Raji (cell line): ENCODE results near the gene FAM170B.

Experiments used
- POLR2A ChIP-seq: IDR thresholded peaks from 2 replicates; pipeline ENCODE4 v1.6.1; 2011; ENCODE audit warnings: low read depth, low read length, control low read depth; ENCODE audit not compliant: insufficient read depth

FAM170B gene

GRCh38 chr10:49111320-49111698, 22.5 kb downstream of the FAM170B start:
- TF ChIP-seq POLR2A = no peak

- TF ChIP-seq POLR2A = no peak
These were observed 23.0 kb downstream of the FAM170B start for GRCh38 chr10:49110684-49111319.

- no peak for TF ChIP-seq POLR2A
These were observed 24.0 kb downstream of the FAM170B start for GRCh38 chr10:49109669-49110340.

- no peak for TF ChIP-seq POLR2A
These were observed 25.2 kb downstream of the FAM170B start for GRCh38 chr10:49108656-49109055.

GRCh38 chr10:49107887-49108267, 25.9 kb downstream of the FAM170B start:
- TF ChIP-seq POLR2A = no peak

- TF ChIP-seq POLR2A = no peak
These were observed 26.5 kb downstream of the FAM170B start for GRCh38 chr10:49107111-49107886.

- no peak for TF ChIP-seq POLR2A
These were observed 27.4 kb downstream of the FAM170B start for GRCh38 chr10:49106451-49106850.

- TF ChIP-seq POLR2A = no peak
These were observed 28.7 kb downstream of the FAM170B start for GRCh38 chr10:49105076-49105475.

- TF ChIP-seq POLR2A = no peak
These were observed 29.5 kb downstream of the FAM170B start for GRCh38 chr10:49104323-49104722.

GRCh38 chr10:49103761-49104160, 30.1 kb downstream of the FAM170B start:
- no peak for TF ChIP-seq POLR2A

- no peak for TF ChIP-seq POLR2A
These were observed 34.8 kb downstream of the FAM170B start for GRCh38 chr10:49099046-49099445.

- no peak for TF ChIP-seq POLR2A
These were observed 36.9 kb downstream of the FAM170B start for GRCh38 chr10:49096890-49097445.

GRCh38 chr10:49094646-49095045, 39.2 kb downstream of the FAM170B start:
- TF ChIP-seq POLR2A = no peak

GRCh38 chr10:49093922-49094321, 39.9 kb downstream of the FAM170B start:
- TF ChIP-seq POLR2A = no peak

- no peak for TF ChIP-seq POLR2A
These were observed 41.3 kb downstream of the FAM170B start for GRCh38 chr10:49092477-49092876.
